Measurements from ENCODE around the gene TICRR. TPM values are rescaled to one million over a fixed set of nuclear protein-coding genes. Genes with fewer than 3 reads are reported as not detected.

Gene TICRR, protein sequence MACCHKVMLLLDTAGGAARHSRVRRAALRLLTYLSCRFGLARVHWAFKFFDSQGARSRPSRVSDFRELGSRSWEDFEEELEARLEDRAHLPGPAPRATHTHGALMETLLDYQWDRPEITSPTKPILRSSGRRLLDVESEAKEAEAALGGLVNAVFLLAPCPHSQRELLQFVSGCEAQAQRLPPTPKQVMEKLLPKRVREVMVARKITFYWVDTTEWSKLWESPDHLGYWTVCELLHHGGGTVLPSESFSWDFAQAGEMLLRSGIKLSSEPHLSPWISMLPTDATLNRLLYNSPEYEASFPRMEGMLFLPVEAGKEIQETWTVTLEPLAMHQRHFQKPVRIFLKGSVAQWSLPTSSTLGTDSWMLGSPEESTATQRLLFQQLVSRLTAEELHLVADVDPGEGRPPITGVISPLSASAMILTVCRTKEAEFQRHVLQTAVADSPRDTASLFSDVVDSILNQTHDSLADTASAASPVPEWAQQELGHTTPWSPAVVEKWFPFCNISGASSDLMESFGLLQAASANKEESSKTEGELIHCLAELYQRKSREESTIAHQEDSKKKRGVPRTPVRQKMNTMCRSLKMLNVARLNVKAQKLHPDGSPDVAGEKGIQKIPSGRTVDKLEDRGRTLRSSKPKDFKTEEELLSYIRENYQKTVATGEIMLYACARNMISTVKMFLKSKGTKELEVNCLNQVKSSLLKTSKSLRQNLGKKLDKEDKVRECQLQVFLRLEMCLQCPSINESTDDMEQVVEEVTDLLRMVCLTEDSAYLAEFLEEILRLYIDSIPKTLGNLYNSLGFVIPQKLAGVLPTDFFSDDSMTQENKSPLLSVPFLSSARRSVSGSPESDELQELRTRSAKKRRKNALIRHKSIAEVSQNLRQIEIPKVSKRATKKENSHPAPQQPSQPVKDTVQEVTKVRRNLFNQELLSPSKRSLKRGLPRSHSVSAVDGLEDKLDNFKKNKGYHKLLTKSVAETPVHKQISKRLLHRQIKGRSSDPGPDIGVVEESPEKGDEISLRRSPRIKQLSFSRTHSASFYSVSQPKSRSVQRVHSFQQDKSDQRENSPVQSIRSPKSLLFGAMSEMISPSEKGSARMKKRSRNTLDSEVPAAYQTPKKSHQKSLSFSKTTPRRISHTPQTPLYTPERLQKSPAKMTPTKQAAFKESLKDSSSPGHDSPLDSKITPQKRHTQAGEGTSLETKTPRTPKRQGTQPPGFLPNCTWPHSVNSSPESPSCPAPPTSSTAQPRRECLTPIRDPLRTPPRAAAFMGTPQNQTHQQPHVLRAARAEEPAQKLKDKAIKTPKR (N-terminal part only)
- total RNA-seq: 10 to 100 TPM in 2 of 8 experiments, 1 to 10 TPM in 4, under 1 TPM in 2; 0.51 to 12.6 (median 1.5) TPM

GRCh38 chr15:89575146-89575655 lies at the start of gene TICRR:
Gene TICRR, plus strand, starts transcription at chr15:89575469. Its CDS starts 118 bp downstream, at chr15:89575587.
- peak; percentile 95 to 99 (median 96) for ATAC-seq (replicated peaks in 6 of 8)
- WGBS, 10 experiments: 0 to 3% (median 0%) methylated on average over 2 to 19 of the region's 37 CpGs; no CpG with 5 or more reads in 1 of the 10 experiments
- Histone ChIP-seq H3K27ac (peak within 1 kb of the TSS; percentile 10 to 67), H3K4me1 (replicated peaks in 1 of 2) (peaks cover 0 to 5% of the 10 kb centered on the region in 2 donors), H3K4me3 (peak within 1 kb of the TSS; percentile 47 to 92 (median 62))
- in situ Hi-C loops (cut with MboI; ENCODE audit: low pct_unique_long_range_greater_than_20kb in 2 of 9, low sequenced_read_pairs in 9 of 9, unreplicated experiment in 9 of 9): no loop called here

- no peaks in the 10 kb centered on the region for H3K4me1 ChIP-seq (replicated peaks in 1 of 2)
- in situ Hi-C loops (cut with MboI; ENCODE audit: low pct_unique_long_range_greater_than_20kb in 2 of 9, low sequenced_read_pairs in 9 of 9, unreplicated experiment in 9 of 9): no loop called here
- 0 to 89% (median 44%) methylated on average over 1 to 7 of the region's 7 CpGs; no CpG with 5 or more reads in 1 of the 10 experiments for WGBS, 10 experiments
- ATAC-seq (replicated peaks in 6 of 8): no peak
- no peak overlapping the region for H3K27ac ChIP-seq
- no peak overlapping the region for H3K4me3 ChIP-seq
These were observed 49.1 kb upstream of the TICRR start for GRCh38 chr15:89526181-89526580.

DNA sequence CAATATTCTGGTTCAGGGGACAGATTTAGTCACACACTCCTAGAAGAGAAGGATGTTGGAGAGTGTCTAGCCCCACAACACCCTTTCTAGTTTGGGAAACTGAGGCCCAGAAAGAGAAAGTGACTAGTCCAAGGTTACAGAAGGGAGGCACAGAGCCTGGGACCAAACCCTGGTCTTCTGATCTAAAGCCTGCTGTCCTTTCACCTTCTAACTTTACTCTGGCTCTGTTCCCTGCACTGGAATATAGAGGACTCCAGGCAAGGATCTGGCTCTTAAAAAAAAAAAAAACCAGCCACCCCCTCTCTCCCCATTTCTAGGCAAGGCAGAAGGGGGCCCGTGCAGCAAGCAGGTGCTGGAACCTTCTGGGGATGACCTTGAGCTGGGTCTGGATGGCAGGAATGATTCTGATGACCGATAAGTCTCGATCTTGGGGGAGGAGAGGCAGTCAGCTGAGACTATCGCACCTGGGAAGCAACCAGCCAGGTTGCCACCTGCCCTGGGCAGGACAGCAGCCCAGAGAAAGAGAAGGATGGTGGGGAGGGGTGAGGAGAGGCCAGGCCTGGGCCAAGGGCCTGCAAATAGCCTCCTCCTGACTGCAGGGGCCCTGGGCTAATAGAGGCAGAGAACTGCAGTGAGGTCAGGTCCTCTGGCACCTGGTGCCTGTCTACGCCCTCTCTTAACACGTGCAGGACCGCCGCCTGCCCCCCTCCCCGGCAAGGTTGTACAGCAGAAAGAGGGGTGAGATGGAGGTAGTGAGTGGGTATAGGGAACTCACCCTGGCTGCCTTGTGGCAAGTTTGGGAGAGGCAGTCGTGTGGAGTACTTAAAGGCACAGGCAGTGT lies 48.4 kb upstream of the TICRR start:
- 10 to 75% (median 60%) methylated on average over 1 to 4 of the region's 10 CpGs; no CpG with 5 or more reads in 5 of the 10 experiments for WGBS, 10 experiments
- Histone ChIP-seq H3K27ac (no peak overlapping the region), H3K4me1 (replicated peaks in 1 of 2) (no peaks in the 10 kb centered on the region), H3K4me3 (no peak overlapping the region)
- ATAC-seq (replicated peaks in 6 of 8): no peak
- in situ Hi-C loops (cut with MboI; ENCODE audit: low pct_unique_long_range_greater_than_20kb in 2 of 9, low sequenced_read_pairs in 9 of 9, unreplicated experiment in 9 of 9): no loop called here

DNA sequence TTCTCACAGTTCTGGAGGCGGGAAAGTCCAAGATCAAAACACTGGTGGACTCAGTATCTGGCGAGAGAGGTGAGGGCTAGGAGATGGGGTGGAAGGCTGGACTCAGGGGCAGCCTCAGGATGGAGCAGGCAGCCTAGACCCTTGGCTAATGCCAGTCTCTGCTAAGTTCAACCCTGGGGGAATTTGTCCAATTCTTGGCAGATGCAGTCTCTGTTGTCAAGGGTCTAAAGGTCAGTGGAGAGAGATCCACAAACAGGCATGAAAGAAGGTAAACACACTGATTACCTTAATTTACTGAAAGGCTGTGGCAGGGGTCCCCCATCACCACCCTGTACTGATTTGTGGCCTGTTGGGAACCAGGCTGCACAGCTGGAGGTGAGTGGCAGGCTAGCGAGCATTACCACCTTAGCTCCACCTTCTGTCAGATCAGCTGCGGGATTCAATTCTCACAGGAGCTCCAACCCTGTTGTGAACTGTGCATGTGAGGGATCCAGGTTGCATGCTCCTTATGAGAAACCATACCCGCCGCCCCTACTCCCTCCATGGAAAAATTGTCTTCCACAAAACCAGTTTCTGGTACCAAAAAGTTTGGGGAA lies 46.4 kb upstream of the TICRR start:
- 0 to 86% (median 61%) methylated on average over 1 to 5 of the region's 6 CpGs; no CpG with 5 or more reads in 3 of the 10 experiments for WGBS, 10 experiments
- no peaks in the 10 kb centered on the region for H3K4me1 ChIP-seq (replicated peaks in 1 of 2)
- ATAC-seq (replicated peaks in 6 of 8): no peak
- H3K27ac ChIP-seq: no peak overlapping the region
- no peak overlapping the region for H3K4me3 ChIP-seq
- in situ Hi-C loops (cut with MboI; ENCODE audit: low pct_unique_long_range_greater_than_20kb in 2 of 9, low sequenced_read_pairs in 9 of 9, unreplicated experiment in 9 of 9): no loop called here

DNA sequence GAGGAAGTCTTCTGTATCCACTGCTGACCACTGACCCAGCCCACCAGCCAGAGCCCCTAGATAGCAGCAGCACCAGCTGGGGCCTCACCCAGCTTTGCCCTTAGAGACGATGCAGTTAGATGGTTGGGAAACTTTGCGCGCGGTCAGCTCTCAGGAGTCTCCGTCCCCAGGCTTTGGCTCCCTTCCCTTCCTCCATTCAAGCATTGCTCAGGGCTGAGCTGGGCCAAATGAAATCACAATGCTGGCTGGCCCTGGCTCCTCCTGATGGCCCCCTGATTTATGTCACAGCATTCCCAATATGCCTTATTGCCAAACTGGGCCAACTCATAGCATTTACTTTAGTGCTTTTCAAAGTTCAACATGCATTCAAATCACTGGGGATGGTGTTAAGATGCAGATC lies 44.3 kb upstream of the TICRR start:
- peak in 1 of 8 experiments; percentile 53 for ATAC-seq (replicated peaks in 6 of 8)
- WGBS, 10 experiments: 53 to 100% (median 87%) methylated on average over 3 to 4 of the region's 5 CpGs; no CpG with 5 or more reads in 6 of the 10 experiments
- Histone ChIP-seq H3K27ac (no peak overlapping the region), H3K4me3 (no peak overlapping the region), H3K4me1 (replicated peaks in 1 of 2) (no peaks in the 10 kb centered on the region)
- in situ Hi-C loops (cut with MboI; ENCODE audit: low pct_unique_long_range_greater_than_20kb in 2 of 9, low sequenced_read_pairs in 9 of 9, unreplicated experiment in 9 of 9): no loop called here

- no peak for ATAC-seq (replicated peaks in 6 of 8)
- in situ Hi-C loops (cut with MboI; ENCODE audit: low pct_unique_long_range_greater_than_20kb in 2 of 9, low sequenced_read_pairs in 9 of 9, unreplicated experiment in 9 of 9): no loop called here
- WGBS, 10 experiments: 17 to 83% (median 60%) methylated on average over 1 to 5 of the region's 6 CpGs; no CpG with 5 or more reads in 1 of the 10 experiments
- Histone ChIP-seq H3K27ac (no peak overlapping the region), H3K4me1 (replicated peaks in 1 of 2) (no peaks in the 10 kb centered on the region), H3K4me3 (no peak overlapping the region)
These were observed 43.3 kb upstream of the TICRR start for GRCh38 chr15:89531796-89532537.

- ATAC-seq (replicated peaks in 6 of 8): peak in 2 of 8 experiments; percentile 34 to 61
- H3K4me1 ChIP-seq (replicated peaks in 1 of 2): no peaks in the 10 kb centered on the region
- no peak overlapping the region for H3K4me3 ChIP-seq
- no peak overlapping the region for H3K27ac ChIP-seq
- 17 to 92% (median 72%) methylated on average over 1 to 4 of the region's 4 CpGs for WGBS, 10 experiments
- in situ Hi-C loops (cut with MboI; ENCODE audit: low pct_unique_long_range_greater_than_20kb in 2 of 9, low sequenced_read_pairs in 9 of 9, unreplicated experiment in 9 of 9): no loop called here
These were observed 41.3 kb upstream of the TICRR start for GRCh38 chr15:89533861-89534544.

- H3K4me3 ChIP-seq: no peak overlapping the region
- H3K4me1 ChIP-seq (replicated peaks in 1 of 2): no peaks in the 10 kb centered on the region
- WGBS, 10 experiments: 8 to 100% (median 50%) methylated on average over 1 to 2 of the region's 2 CpGs; no CpG with 5 or more reads in 2 of the 10 experiments
- ATAC-seq (replicated peaks in 6 of 8): no peak
- H3K27ac ChIP-seq: no peak overlapping the region
- in situ Hi-C loops (cut with MboI; ENCODE audit: low pct_unique_long_range_greater_than_20kb in 2 of 9, low sequenced_read_pairs in 9 of 9, unreplicated experiment in 9 of 9): no loop called here
These were observed 36.2 kb upstream of the TICRR start for GRCh38 chr15:89539027-89539426.

DNA sequence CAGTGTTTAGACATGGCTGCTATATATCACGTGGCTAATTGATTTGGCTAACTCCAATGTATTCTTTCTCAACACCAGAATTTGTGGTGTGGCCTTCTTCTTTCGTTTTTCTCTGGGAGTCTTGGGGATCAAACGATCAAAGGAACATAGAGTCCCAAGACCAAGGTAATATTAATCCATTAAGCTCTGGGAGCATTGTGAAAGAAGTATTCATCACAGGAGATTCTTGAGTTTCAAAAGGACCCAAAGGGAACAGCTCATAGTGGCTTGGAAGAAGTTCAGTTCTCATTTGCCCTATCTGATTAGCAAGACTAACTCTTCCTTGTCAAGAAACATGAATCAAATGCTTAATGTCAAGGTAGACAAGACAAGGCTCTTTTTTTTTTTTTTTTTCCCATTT lies 32.9 kb upstream of the TICRR start:
- no peak overlapping the region for H3K27ac ChIP-seq
- in situ Hi-C loops (cut with MboI; ENCODE audit: low pct_unique_long_range_greater_than_20kb in 2 of 9, low sequenced_read_pairs in 9 of 9, unreplicated experiment in 9 of 9): no loop called here
- no peaks in the 10 kb centered on the region for H3K4me1 ChIP-seq (replicated peaks in 1 of 2)
- H3K4me3 ChIP-seq: no peak overlapping the region
- ATAC-seq (replicated peaks in 6 of 8): no peak
- 0 to 83% (median 53%) methylated on average over 1 to 3 of the region's 3 CpGs; no CpG with 5 or more reads in 1 of the 10 experiments for WGBS, 10 experiments

DNA sequence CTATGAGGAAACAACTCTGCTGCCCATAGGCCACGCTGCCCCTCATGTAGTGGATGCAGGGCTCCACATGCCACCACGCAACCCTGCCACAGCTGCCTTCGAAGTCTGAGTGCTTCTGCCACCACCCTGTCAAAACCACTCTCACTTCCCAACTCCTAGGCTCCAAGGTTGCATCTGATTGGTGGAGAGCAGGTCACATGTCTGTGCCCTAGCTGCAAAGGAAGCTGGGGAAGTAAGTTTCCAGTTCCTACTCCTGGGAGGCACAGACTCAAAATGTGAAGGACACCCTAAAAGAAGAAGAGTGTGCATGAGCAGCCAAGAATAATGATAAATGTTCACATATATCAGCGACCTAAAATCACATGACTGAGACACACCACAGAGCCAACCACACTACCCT lies 31.9 kb upstream of the TICRR start:
- in situ Hi-C loops (cut with MboI; ENCODE audit: low pct_unique_long_range_greater_than_20kb in 2 of 9, low sequenced_read_pairs in 9 of 9, unreplicated experiment in 9 of 9): no loop called here
- Histone ChIP-seq H3K27ac (no peak overlapping the region), H3K4me3 (no peak overlapping the region), H3K4me1 (replicated peaks in 1 of 2) (no peaks in the 10 kb centered on the region)
- 0 to 93% (median 84%) methylated on average over 1 to 4 of the region's 4 CpGs; no CpG with 5 or more reads in 4 of the 10 experiments for WGBS, 10 experiments
- ATAC-seq (replicated peaks in 6 of 8): no peak
